Measurements from ENCODE around the gene YAE1.
"Not testable (repeated sequence)": the region's sequence is repeated elsewhere in the genome, so short reads cannot be mapped to it uniquely, and the experiment has no call there.

Gene YAE1

GRCh38 chr7:39539816-39540215 lies 26.4 kb upstream of the YAE1 start:
- Mint-ChIP-seq H3K27ac (no peak overlapping the region), H3K27me3 (no peaks in the 10 kb centered on the region), H3K36me3 (ENCODE audit: low read depth) (no peaks in the 10 kb centered on the region), H3K4me3 (no peak overlapping the region), H3K9me3 (no peaks in the 10 kb centered on the region), H3K4me1 (ENCODE audit: low read depth) (no peaks in the 10 kb centered on the region)

GRCh38 chr7:39540320-39540719 lies 25.9 kb upstream of the YAE1 start:
- no peaks in the 10 kb centered on the region for H3K4me1 Mint-ChIP-seq (ENCODE audit: low read depth)
- no peak overlapping the region for H3K4me3 Mint-ChIP-seq
- H3K27me3 Mint-ChIP-seq, result no peaks in the 10 kb centered on the region
- H3K36me3 Mint-ChIP-seq (ENCODE audit: low read depth), result no peaks in the 10 kb centered on the region
- no peaks in the 10 kb centered on the region for H3K9me3 Mint-ChIP-seq
- no peak overlapping the region for H3K27ac Mint-ChIP-seq

GRCh38 chr7:39541511-39541910 lies 24.7 kb upstream of the YAE1 start:
- Mint-ChIP-seq H3K4me1 (ENCODE audit: low read depth) (no peaks in the 10 kb centered on the region), H3K36me3 (ENCODE audit: low read depth) (no peaks in the 10 kb centered on the region), H3K4me3 (no peak overlapping the region), H3K9me3 (no peaks in the 10 kb centered on the region), H3K27ac (no peak overlapping the region), H3K27me3 (no peaks in the 10 kb centered on the region)

- H3K4me3 Mint-ChIP-seq; H3K36me3 Mint-ChIP-seq (ENCODE audit: low read depth); H3K4me1 Mint-ChIP-seq (ENCODE audit: low read depth); H3K27ac Mint-ChIP-seq; H3K27me3 Mint-ChIP-seq: not testable (repeated sequence)
- peaks cover 14% of the 10 kb centered on the region for H3K9me3 Mint-ChIP-seq
Observed at GRCh38 chr7:39544774-39545173, 21.4 kb upstream of the YAE1 start.

GRCh38 chr7:39547336-39547735 lies 18.9 kb upstream of the YAE1 start:
- no peak overlapping the region for H3K27ac Mint-ChIP-seq
- H3K9me3 Mint-ChIP-seq, result peaks cover 14% of the 10 kb centered on the region
- no peaks in the 10 kb centered on the region for H3K4me1 Mint-ChIP-seq (ENCODE audit: low read depth)
- H3K27me3 Mint-ChIP-seq, result no peaks in the 10 kb centered on the region
- H3K36me3 Mint-ChIP-seq (ENCODE audit: low read depth), result no peaks in the 10 kb centered on the region
- H3K4me3 Mint-ChIP-seq, result no peak overlapping the region

GRCh38 chr7:39550411-39550810 lies 15.8 kb upstream of the YAE1 start:
- Mint-ChIP-seq H3K4me1 (ENCODE audit: low read depth) (no peaks in the 10 kb centered on the region), H3K36me3 (ENCODE audit: low read depth) (no peaks in the 10 kb centered on the region), H3K9me3 (peaks cover 14% of the 10 kb centered on the region), H3K4me3 (no peak overlapping the region), H3K27ac (no peak overlapping the region), H3K27me3 (peaks cover 8% of the 10 kb centered on the region)

GRCh38 chr7:39553436-39553835 lies 12.8 kb upstream of the YAE1 start:
- Mint-ChIP-seq H3K36me3 (ENCODE audit: low read depth) (no peaks in the 10 kb centered on the region), H3K4me3 (no peak overlapping the region), H3K4me1 (ENCODE audit: low read depth) (no peaks in the 10 kb centered on the region), H3K27ac (no peak overlapping the region), H3K27me3 (peaks cover 19% of the 10 kb centered on the region), H3K9me3 (peaks cover 3% of the 10 kb centered on the region)

- Mint-ChIP-seq H3K4me3 (no peak overlapping the region), H3K27ac (no peak overlapping the region), H3K9me3 (no peaks in the 10 kb centered on the region), H3K4me1 (ENCODE audit: low read depth) (no peaks in the 10 kb centered on the region), H3K27me3 (peaks cover 19% of the 10 kb centered on the region), H3K36me3 (ENCODE audit: low read depth) (no peaks in the 10 kb centered on the region)
Observed at GRCh38 chr7:39554583-39555165, 11.5 kb upstream of the YAE1 start.

- H3K36me3 Mint-ChIP-seq (ENCODE audit: low read depth), result no peaks in the 10 kb centered on the region
- no peak overlapping the region for H3K4me3 Mint-ChIP-seq
- peaks cover 24% of the 10 kb centered on the region for H3K27me3 Mint-ChIP-seq
- no peak overlapping the region for H3K27ac Mint-ChIP-seq
- H3K4me1 Mint-ChIP-seq (ENCODE audit: low read depth), result no peaks in the 10 kb centered on the region
- no peaks in the 10 kb centered on the region for H3K9me3 Mint-ChIP-seq
Observed at GRCh38 chr7:39557222-39557621, 9.0 kb upstream of the YAE1 start.

- no peak overlapping the region for H3K4me3 Mint-ChIP-seq
- H3K27me3 Mint-ChIP-seq, result peaks cover 24% of the 10 kb centered on the region
- H3K4me1 Mint-ChIP-seq (ENCODE audit: low read depth), result no peaks in the 10 kb centered on the region
- no peaks in the 10 kb centered on the region for H3K36me3 Mint-ChIP-seq (ENCODE audit: low read depth)
- H3K27ac Mint-ChIP-seq, result no peak overlapping the region
- H3K9me3 Mint-ChIP-seq, result no peaks in the 10 kb centered on the region
Observed at GRCh38 chr7:39557911-39558310, 8.3 kb upstream of the YAE1 start.

- H3K4me1 Mint-ChIP-seq (ENCODE audit: low read depth), result peaks cover 1% of the 10 kb centered on the region
- no peaks in the 10 kb centered on the region for H3K9me3 Mint-ChIP-seq
Observed at GRCh38 chr7:39560408-39560807, 5.8 kb upstream of the YAE1 start.

GRCh38 chr7:39560997-39561396 lies 5.2 kb upstream of the YAE1 start:
- Mint-ChIP-seq H3K36me3 (ENCODE audit: low read depth) (no peaks in the 10 kb centered on the region), H3K27ac (no peak overlapping the region), H3K4me1 (ENCODE audit: low read depth) (peaks cover 6% of the 10 kb centered on the region), H3K4me3 (no peak overlapping the region), H3K9me3 (no peaks in the 10 kb centered on the region), H3K27me3 (peaks cover 14% of the 10 kb centered on the region)

More at GRCh38 chr7:39560408-39560807, 5.8 kb upstream of the YAE1 start:
- Mint-ChIP-seq H3K27ac (no peak overlapping the region), H3K36me3 (ENCODE audit: low read depth) (no peaks in the 10 kb centered on the region), H3K27me3 (peaks cover 16% of the 10 kb centered on the region), H3K4me3 (no peak overlapping the region)

GRCh38 chr7:39565538-39565937 lies 666 bp upstream of the YAE1 start:
- Mint-ChIP-seq H3K27ac (peak overlapping the region; percentile 95), H3K9me3 (no peaks in the 10 kb centered on the region), H3K4me3 (peak overlapping the region; percentile 97), H3K36me3 (ENCODE audit: low read depth) (peaks cover 4% of the 10 kb centered on the region), H3K27me3 (peaks cover 2% of the 10 kb centered on the region), H3K4me1 (ENCODE audit: low read depth) (peaks cover 24% of the 10 kb centered on the region)

- Mint-ChIP-seq H3K27ac (peak overlapping the region; percentile 95), H3K27me3 (no peaks in the 10 kb centered on the region), H3K36me3 (ENCODE audit: low read depth) (peaks cover 11% of the 10 kb centered on the region), H3K4me3 (peak overlapping the region; percentile 97), H3K9me3 (no peaks in the 10 kb centered on the region), H3K4me1 (ENCODE audit: low read depth) (peaks cover 24% of the 10 kb centered on the region)
Observed at GRCh38 chr7:39567294-39567693, 1.1 kb downstream of the YAE1 start.

- H3K4me1 Mint-ChIP-seq (ENCODE audit: low read depth), result peaks cover 3% of the 10 kb centered on the region
- H3K4me3 Mint-ChIP-seq, result no peak overlapping the region
- H3K36me3 Mint-ChIP-seq (ENCODE audit: low read depth), result peaks cover 33% of the 10 kb centered on the region
- H3K27ac Mint-ChIP-seq, result no peak overlapping the region
- H3K9me3 Mint-ChIP-seq, result no peaks in the 10 kb centered on the region
- H3K27me3 Mint-ChIP-seq, result no peaks in the 10 kb centered on the region
Observed at GRCh38 chr7:39574673-39575349, 8.6 kb downstream of the YAE1 start.

All from stimulated activated naive CD8-positive, alpha-beta T cell treated with anti-CD3 and anti-CD28 coated beads, Interleukin-15, Interleukin-2, amounts not matched to agents 100 ng/mL and 50 ng/mL, for 24 hours (primary cell).